H1 (cell line): ENCODE measurements around the gene PAK6. TPM values are rescaled to one million over a fixed set of nuclear protein-coding genes. Genes with fewer than 3 reads are reported as not detected.

Experiments used
- CHD7 ChIP-seq: fragments of 300-600 bp; sonication (generic); IDR thresholded peaks from 2 replicates; pipeline ENCODE4 v1.7.1; 2012; ENCODE audit warnings: low read length, moderate library complexity, mild to moderate bottlenecking, inconsistent platforms; ENCODE audit not compliant: insufficient replicate concordance
- FOSL1 ChIP-seq: IDR thresholded peaks from 2 replicates; pipeline ENCODE4 v1.6.1; 2011; ENCODE audit warnings: mild to moderate bottlenecking, low read depth, low read length, moderate library complexity; ENCODE audit not compliant: insufficient read depth
- KDM1A ChIP-seq: fragments of 200-600, 300-600 bp; sonication (generic); IDR thresholded peaks from 2 replicates; pipeline ENCODE4 v1.7.1; 2016; ENCODE audit warnings: mild to moderate bottlenecking, low read length, borderline replicate concordance
- NRF1 ChIP-seq: IDR thresholded peaks from 2 replicates; pipeline ENCODE4 v1.6.1; 2011; ENCODE audit warnings: mild to moderate bottlenecking, low read depth, low read length, improper control_type of control experiment
- TEAD4 ChIP-seq: IDR thresholded peaks from 2 replicates; pipeline ENCODE4 v1.6.1; 2012; ENCODE audit warnings: low read depth, low read length, inconsistent platforms, mixed read lengths
- YY1 ChIP-seq: IDR thresholded peaks from 2 replicates; pipeline ENCODE4 v1.6.1; 2011; ENCODE audit warnings: low read depth, mild to moderate bottlenecking, low read length
- polyA plus RNA-seq, 7 experiments: library from polyadenylated mRNA; depleted of rRNA in 3 of 7; stranded (reverse) in 5 of 7; unstranded in 2 of 7; fragments of >200 nt in 5 of 7; fragments of 200-250 nt in 2 of 7; gene quantifications; 1 replicate in 5 of 7; 2 replicates in 1 of 7; 4 replicates in 1 of 7; pipeline versions ENCODE4 v1.2.1 to v1.2.3, GENCODE V29; 2011 to 2013; ENCODE audit warnings: missing spikeins in 2 of 7, mixed read lengths in 2 of 7
- total RNA-seq: library from RNA; stranded (reverse); fragmentation: NEBNext Ultra II Directional; extraction: Animal tissue kit (Norgen Biotek cat#: 25700); gene quantifications from 2 replicates; pipeline ENCODE4 v1.2.1, GENCODE V29; 2021

PAK6 gene
- total and polyA plus RNA-seq, 2 of the 8 experiments (the other 6 are each of a cell fraction or from before 2014, with no cell fraction given) = 6.9 to 9.4 TPM

- TF ChIP-seq CHD7 (no peak), TEAD4 (no peak), NRF1 (no peak), YY1 (no peak), FOSL1 (no peak), KDM1A (no peak)
Observed at GRCh38 chr15:40286794-40287193, 47.9 kb downstream of the PAK6 start (continued).
